Activated CD4-positive, CD25-positive, alpha-beta regulatory T cell treated with anti-CD3 and anti-CD28 coated beads, Interleukin-2, amount 50 U/mL, for 72 hours (primary cell): ENCODE results near the gene OR10X1.

Experiments used
- DNase-seq: peaks from one replicate; pipeline ENCODE4 v3.0.0; 2021

Gene OR10X1

DNA sequence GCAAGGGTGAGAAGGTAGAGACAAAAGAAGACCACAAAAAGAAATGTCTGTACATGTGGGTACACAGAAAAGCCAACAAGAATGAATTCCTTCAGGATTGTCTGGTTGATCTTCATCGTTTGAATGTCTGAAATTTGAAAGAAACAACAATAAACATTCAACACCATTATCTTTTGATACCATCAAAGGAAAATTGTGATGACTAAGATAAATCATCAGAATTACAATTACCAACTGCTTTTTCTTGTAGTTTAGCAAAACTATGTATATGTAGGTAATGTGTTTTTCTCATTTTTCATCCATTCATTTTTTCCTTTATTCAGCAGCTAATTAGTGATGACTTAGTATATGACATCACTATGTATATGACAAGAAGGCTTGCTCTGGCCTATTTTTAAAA, at the start of gene OR10X1:
OR10X1 (minus strand) TSS at position 167 of the 400 bp plus-strand sequence; CDS start at position 167, 0 bp downstream.
- no peak for DNase-seq

GRCh38 chr1:158613764-158614163, 34.1 kb upstream of the OR10X1 start:
- no peak for DNase-seq

- DNase-seq = no peak
These were observed 32.2 kb upstream of the OR10X1 start for GRCh38 chr1:158611916-158612315.

DNA sequence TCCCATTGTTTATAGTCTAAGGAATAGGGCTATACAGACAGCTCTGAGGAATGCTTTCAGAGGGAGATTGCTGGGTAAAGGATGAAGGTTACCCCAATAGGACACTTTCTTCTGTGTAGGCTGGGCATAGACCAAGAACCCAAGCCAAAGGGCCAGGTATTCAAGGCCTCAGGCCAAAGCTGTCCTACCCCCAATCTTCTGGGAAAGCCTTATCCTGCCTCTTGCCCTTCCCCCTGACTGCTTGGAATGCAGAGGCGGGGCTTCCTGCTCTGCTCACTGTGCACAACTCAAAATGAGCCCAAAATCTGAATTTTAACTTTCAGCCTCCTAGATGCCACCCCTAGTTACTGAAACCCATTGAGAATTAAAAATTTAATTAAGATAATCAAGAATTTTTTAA, 27.6 kb upstream of the OR10X1 start:
- no peak for DNase-seq

- no peak for DNase-seq
These were observed 25.3 kb upstream of the OR10X1 start, which contains the start of gene OR10Z1 for GRCh38 chr1:158604968-158605367. TSS of gene OR10Z1 (plus strand) at chr1:158605268. CDS start at chr1:158606439, 1,171 bp downstream.

DNA sequence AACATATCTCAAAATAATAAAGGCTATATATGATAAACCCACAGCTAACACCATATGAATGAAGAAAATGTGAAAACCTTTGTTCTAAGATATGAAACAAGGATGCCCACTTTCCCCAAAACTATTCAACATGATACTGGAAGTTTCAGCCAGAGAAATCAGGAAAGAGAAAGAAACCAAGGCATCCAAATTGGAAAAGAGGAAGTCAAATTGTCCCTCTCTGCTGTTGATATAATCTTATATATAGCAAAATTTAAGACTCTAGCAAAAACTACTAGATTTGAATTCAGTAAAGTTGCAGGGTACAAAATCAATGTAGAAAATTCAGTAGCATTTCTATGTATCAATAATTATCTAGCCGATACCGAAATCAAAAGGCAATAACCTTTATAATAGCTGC, 21.0 kb upstream of the OR10X1 start:
- DNase-seq = no peak

DNA sequence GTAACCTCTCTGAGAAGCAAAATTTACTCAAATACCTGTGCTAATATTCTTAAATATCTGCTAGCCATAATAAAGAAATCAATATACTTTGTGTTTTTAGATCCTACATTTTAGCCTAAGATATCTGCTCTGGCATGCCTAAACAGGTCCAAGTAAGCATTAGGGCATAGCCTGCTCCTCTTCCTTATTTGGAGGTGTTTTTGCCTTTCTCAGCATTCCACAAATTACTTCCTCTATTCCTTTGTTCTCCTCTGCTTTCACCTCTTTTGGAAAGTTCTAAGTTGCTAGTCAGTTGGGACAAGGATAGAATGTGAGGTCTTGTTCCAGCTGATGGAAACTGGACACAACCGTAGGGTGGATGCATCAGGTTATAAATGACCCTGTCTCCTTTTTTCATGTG, 7.2 kb upstream of the OR10X1 start:
- DNase-seq = no peak

DNA sequence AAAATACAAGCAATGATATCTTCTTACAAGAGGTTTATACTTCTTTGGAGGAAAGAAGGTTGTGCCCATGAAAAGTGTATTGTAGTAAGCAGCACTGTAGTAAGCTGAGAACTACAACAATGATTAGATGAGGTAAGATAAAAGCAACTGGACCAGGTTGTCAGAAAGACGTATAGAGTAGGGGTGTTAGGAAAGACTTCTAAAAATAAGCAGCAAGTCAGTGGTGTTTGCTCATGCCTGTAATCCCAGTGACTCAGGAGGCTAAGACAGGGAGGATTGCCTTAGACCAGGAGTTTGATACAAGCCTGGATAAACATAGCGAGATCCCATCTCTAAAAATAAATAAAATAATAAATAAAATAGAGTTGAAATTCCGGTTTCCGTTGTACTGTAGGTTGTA, 4.3 kb upstream of the OR10X1 start:
- DNase-seq = no peak

GRCh38 chr1:158577561-158577960, 2.1 kb downstream of the OR10X1 start:
- DNase-seq = no peak

DNA sequence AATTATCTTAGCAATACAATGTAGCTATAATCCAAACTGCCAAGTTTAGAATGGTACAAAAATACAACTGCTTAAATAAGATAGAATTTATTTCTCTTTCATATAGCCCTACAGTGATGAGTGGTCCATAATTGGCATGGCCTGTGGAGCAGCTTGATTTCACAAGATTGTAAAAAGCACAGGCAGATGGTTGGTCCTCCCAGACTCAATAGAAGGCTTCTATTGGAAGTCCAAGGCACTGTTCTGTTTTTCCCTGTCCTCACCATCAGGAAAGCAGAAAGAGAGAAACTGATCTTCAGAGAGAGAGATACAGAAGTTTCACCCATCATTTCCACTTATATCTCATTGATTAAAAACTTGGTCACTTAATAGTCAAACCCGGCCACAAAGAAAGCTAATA, 7.5 kb downstream of the OR10X1 start:
- no peak for DNase-seq

DNA sequence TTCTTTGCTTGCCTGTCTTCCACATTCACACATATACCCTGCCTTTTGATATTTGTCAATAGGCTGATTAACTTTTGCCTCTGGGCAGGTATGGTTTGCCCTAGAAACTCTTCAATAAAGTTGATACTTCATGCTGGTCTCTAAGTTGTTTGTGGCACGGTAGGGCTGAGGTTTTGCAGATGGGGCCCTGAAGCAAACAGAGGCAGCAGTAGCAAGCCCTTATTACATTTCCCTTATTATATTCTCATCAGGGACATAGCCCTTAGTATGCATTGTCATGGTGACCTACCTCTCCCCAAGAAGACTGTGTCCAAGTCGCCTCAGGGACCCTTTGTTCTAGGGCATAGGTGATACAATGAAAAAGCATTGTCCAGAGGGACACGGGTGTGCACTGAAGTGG, 9.2 kb downstream of the OR10X1 start, which contains the start of gene OR6P1:
OR6P1 (minus strand) TSS at position 101 of the 400 bp plus-strand sequence. CDS start 6,976 bp downstream, outside the sequence.
- DNase-seq = no peak

- no peak for DNase-seq
These were observed 15.1 kb downstream of the OR10X1 start for GRCh38 chr1:158564608-158565007.

DNA sequence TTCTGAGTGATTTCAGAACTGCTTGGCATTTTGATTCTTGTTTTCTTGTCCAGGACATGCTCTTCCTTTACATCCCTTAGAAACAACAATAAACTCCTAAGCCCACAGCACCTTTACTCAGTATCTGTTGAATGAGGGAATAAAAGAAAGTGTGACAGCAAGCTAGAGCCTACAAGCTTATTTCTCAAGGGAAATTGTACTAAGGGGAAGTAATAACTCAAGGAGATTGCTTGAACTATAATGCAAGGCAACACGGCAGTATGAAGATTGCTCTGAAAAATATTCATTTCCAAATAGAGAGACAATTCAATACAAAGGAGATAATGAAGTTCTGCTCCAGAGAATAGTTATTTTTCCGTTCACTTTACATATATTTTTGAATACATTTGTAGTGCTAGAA, 15.8 kb downstream of the OR10X1 start:
- no peak for DNase-seq

DNA sequence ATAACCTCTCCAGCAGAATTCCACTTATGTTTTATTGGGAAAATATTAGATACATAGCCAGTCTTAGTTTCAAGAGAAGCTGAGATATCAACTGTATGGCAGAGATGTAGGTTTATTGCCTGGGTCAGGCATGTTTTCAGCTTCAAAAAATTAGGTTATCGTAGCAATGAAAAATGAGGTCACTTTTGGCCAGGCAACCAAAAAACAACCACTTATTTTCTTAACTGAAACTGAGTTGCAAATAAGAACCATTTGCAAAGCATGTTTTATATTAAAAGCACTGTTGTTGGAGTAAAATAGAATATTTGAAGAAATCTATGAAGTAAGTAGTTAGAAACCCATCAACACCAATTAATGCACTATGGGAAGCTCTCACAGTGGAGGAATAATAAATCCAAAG, 20.0 kb downstream of the OR10X1 start:
- no peak for DNase-seq

DNA sequence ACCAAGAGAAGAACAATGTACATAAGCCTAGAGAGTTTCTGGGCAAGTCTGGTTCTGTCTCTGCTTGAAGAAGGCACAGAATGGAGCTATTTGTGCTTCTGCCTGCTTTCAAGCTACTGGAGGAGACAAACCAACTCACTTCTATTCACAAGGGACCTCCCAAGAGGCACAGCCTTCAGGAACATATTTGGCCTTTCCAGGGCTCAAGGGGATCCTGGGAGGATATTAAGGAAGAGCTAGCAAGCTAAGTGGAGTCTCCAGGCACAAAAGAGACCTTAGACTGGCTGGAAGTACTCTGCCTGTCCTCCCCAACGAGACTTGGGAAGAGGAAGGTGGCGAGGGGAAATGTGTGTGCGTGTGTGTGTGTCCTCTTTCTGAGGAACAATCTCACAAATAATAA, 25.3 kb downstream of the OR10X1 start, which contains the start of gene OR6Y1:
OR6Y1 (minus strand) TSS at position 54 of the 400 bp plus-strand sequence. CDS start 6,300 bp downstream, outside the sequence.
- DNase-seq = no peak

GRCh38 chr1:158552296-158552695, 27.4 kb downstream of the OR10X1 start:
- DNase-seq = no peak

DNA sequence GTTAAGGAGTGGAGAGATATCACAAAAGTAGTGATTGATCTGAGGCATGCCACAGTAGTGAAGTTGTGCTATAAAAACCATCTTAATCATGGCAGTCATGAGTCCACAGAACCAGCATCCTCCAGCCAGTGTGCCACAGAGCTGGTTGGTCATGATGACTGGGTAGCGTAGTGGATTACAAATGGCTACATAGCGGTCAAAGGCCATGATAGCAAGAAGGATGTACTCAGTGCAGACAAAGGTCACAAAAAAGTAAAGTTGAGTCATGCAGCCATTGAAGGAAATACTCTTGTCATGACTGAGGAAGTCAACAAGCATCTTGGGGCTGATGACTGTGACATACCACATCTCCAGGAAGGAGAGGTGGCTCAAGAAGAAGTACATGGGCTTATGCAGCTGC, 32.2 kb downstream of the OR10X1 start:
- no peak for DNase-seq

- DNase-seq = no peak
These were observed 42.1 kb downstream of the OR10X1 start for GRCh38 chr1:158537609-158538008.

DNA sequence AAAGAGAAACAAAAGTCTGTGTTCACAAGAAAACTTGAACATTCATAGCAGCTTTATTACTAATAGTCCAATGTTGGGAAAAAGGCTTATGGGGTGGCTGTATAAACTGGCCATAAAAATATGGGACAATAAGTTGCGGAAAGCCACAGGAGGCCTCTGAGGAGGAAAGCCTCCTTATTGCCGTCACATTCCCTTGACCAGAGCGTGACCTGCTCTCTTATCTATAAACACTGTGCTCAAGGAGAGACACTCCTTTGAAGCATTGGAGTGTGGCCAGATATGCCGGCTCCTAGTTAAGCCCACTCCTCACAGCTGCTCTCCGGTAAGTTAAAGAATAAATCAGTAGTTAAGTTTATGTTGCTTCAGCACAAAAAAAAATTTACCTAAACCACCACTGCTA, 45.2 kb downstream of the OR10X1 start:
- DNase-seq = no peak
